HT1080 (cell line): ENCODE results near the gene HMOX1. TPM values are rescaled to one million over a fixed set of nuclear protein-coding genes. Genes with fewer than 3 reads are reported as not detected.
A peak's percentile ranks its signal among the peaks of the same experiment; 100 is the strongest.
"Not testable (repeated sequence)": the region's sequence is repeated elsewhere in the genome, so short reads cannot be mapped to it uniquely, and the experiment has no call there.

ENCODE experiments used
- DNase-seq: peaks from one replicate; pipeline ENCODE4 v3.0.0-alpha.2; 2015; ENCODE audit warnings: low read depth
- small RNA-seq: library from RNA; depleted of rRNA; stranded (forward); fragments of <200 nt; gene quantifications from one replicate; pipeline ENCODE3, GENCODE V24; 2014
- total RNA-seq: library from RNA; depleted of rRNA; stranded (reverse); fragments of >200 nt; shearing (Covaris generic); gene quantifications from 2 replicates; pipeline ENCODE4 v1.2.3, GENCODE V29; 2014; rRNA removed

Gene HMOX1
- total RNA-seq, 1 experiment from 2014 or later = 23.4 TPM

- no peak for DNase-seq
Observed at GRCh38 chr22:35431483-35432227, 50.8 kb downstream of the HMOX1 start.

- no peak for DNase-seq
Observed at GRCh38 chr22:35432228-35432905, 51.5 kb downstream of the HMOX1 start.

DNA sequence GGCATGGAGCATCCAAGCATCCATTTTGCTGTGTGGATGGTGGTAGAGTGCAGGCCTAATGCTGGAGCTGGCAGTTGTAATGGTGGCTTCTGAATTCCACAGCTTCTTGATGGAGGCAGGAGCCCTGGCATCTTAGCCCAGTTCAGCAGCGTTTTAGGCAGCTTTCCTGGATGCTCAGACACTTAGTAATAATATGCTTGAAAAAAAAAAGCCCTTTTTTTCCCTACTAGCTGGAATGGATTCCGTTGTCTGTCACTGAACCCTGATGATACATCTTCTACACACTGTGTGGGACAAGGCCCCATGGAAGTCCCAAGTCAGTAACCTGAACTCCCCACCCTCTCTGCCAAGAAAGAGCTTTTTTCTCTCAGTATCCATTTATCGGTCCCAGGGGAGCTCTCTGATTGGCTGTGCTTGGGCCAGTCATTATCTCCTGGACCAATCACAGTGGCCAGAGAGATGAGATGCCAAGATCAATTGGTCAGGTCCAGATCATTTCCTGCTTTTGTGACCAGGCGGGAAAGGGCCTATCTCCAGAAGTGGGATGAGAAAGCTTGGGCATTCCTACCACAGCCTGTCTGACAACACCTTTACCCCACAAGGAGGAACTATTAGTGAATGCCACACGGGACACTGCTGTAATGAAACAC lies 53.3 kb downstream of the HMOX1 start:
- no peak for DNase-seq

GRCh38 chr22:35435201-35435740 lies 54.4 kb downstream of the HMOX1 start:
- no peak for DNase-seq

DNA sequence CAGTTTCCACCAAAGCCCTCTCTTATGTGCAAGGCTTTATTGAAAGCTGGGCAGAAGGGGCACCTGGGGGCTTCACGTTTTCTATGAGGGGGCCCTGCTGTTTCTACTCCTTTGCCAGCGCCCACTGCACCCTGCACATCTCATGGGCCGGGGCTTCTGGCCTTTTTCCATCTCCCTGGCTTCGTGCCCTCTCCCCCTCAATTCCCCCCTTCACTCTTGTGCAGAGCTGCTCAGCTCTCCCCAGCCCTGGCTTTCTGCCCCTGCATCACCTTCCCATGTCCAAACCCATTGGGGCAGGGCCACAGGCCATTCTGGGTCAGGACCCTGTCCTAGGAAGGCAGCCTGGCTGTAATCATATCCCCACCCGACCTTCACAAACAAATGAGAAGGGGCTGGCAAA lies 55.5 kb downstream of the HMOX1 start:
- DNase-seq = no peak

DNA sequence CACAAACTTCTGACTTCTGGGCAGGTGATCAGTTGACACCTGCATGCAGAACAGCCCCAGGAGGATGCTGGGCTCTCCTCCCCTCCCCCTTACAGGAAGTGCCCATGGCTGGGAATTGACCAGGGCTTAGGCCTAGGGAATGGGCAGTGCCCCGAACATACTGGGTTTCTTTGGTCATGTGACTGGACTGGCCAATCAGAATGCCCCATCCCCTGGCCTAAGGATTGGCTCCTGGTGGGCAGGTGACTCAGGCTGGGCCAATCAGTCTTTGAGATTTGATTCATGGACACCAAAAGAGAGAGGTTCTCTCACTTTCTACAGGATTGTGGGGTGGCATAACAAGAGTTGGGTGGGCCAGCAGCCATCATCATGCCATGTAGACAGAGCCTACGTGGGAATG lies 56.2 kb downstream of the HMOX1 start:
- peak; percentile 35 for DNase-seq

DNA sequence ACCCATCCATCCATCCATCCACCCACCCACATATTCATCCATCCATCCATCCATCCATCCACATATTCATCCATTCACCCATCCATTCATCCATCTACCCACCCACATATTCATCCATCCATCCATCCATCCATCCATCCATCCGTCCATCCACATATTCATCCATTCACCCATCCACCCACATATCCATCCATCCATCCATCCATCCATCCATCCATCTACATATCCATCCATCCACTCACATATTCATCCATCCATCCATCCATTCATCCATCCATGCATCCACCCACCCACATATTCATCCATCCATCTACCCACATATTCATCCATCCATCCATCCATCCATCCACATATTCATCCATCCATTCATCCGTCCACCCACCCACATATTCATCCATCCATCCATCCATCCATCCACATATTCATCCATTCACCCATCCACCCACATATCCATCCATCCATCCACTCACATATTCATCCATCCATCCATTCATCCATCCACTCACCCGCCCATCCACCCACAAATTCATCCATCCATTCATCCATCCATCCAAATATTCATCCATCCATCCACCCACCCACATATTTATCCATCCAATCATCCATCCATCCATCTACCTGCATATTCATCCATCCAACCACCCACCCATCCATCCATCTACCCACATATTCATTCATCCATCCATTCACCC lies 57.9 kb downstream of the HMOX1 start:
- DNase-seq = not testable (repeated sequence)

GRCh38 chr22:35439365-35439717 lies 58.4 kb downstream of the HMOX1 start:
- DNase-seq = no peak

GRCh38 chr22:35440129-35440528 lies 59.2 kb downstream of the HMOX1 start:
- DNase-seq = no peak

- no peak for DNase-seq
Observed at GRCh38 chr22:35441489-35442100, 60.7 kb downstream of the HMOX1 start.

DNA sequence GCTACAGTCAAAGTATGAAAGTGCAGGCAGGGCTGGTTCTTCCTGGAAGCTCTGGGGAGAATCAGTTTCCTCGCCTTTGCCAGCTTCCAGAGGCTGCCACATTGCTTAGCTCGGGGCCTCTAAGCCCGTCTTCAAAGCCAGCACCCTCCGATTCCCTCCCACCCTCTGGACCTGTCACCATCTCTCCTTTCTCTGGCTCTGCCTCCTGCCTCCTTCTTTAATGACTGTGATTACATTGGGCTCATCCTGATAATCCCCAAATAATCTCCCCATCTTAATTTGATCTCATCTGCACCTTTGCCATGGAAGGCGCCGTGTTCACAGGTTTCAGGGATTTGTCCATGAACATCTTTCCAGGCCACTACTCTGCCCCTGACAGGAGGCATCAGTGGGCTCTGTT lies 61.6 kb downstream of the HMOX1 start:
- no peak for DNase-seq

GRCh38 chr22:35443338-35443737 lies 62.4 kb downstream of the HMOX1 start:
- DNase-seq = no peak

Small RNA genes within 50 kb of the gene (small RNA-seq; reads per million reads assigned to genes)
- gene MIR3909 (0.14 reads per million), gene MIR6069 (not detected)

Other genes starting within 250 kb of the HMOX1 start
- 12.6 and 13.9 TPM in 2 replicates for gene HMGXB4, start 123.6 kb upstream of the HMOX1 start, total RNA-seq
- 12.0 and 13.7 TPM in 2 replicates for gene TOM1, start 81.2 kb upstream of the HMOX1 start, total RNA-seq
- 168 and 194 TPM in 2 replicates for gene MCM5, start 19.0 kb downstream of the HMOX1 start, total RNA-seq
- not detected in 2 replicates for gene RASD2, start 159.7 kb downstream of the HMOX1 start, total RNA-seq
- not detected in 2 replicates for gene MB, start 236.2 kb downstream of the HMOX1 start, total RNA-seq